Activated CD4-positive, CD25-positive, alpha-beta regulatory T cell treated with anti-CD3 and anti-CD28 coated beads, Interleukin-2, amount 50 U/mL, for 16 hours (primary cell): ENCODE data around the gene MLN.

Experiments
- DNase-seq: peaks from one replicate; pipeline ENCODE4 v3.0.0-alpha.2; 2020; ENCODE audit warnings: low read depth, low spot score

Gene MLN

GRCh38 chr6:33813990-33814985, 10.5 kb upstream of the MLN start:
- no peak for DNase-seq

- no peak for DNase-seq
These were observed 9.6 kb upstream of the MLN start for GRCh38 chr6:33813246-33813904.

GRCh38 chr6:33812669-33813068, 8.9 kb upstream of the MLN start:
- DNase-seq = no peak

GRCh38 chr6:33809594-33809993, 5.8 kb upstream of the MLN start:
- DNase-seq = no peak

- no peak for DNase-seq
These were observed 4.9 kb upstream of the MLN start for GRCh38 chr6:33808641-33809180.

- no peak for DNase-seq
These were observed 3.8 kb upstream of the MLN start for GRCh38 chr6:33807606-33808005.

GRCh38 chr6:33806841-33807240, 3.0 kb upstream of the MLN start:
- no peak for DNase-seq

- DNase-seq = no peak
These were observed 1.4 kb downstream of the MLN start for GRCh38 chr6:33802186-33802958.

GRCh38 chr6:33801611-33802010, 2.2 kb downstream of the MLN start:
- no peak for DNase-seq

GRCh38 chr6:33800248-33800969, 3.4 kb downstream of the MLN start:
- DNase-seq = no peak

- no peak for DNase-seq
These were observed 4.2 kb downstream of the MLN start for GRCh38 chr6:33799454-33800113.

GRCh38 chr6:33798343-33798848, 5.4 kb downstream of the MLN start:
- no peak for DNase-seq

- DNase-seq = no peak
These were observed 6.0 kb downstream of the MLN start for GRCh38 chr6:33797626-33798342.

GRCh38 chr6:33794910-33795623, 8.7 kb downstream of the MLN start:
- no peak for DNase-seq

GRCh38 chr6:33792981-33793380, 10.8 kb downstream of the MLN start:
- DNase-seq = no peak

- no peak for DNase-seq
These were observed 12.2 kb downstream of the MLN start for GRCh38 chr6:33791620-33792019.

GRCh38 chr6:33790910-33791309, 12.9 kb downstream of the MLN start:
- no peak for DNase-seq

GRCh38 chr6:33790379-33790778, 13.4 kb downstream of the MLN start:
- no peak for DNase-seq

- no peak for DNase-seq
These were observed 14.3 kb downstream of the MLN start for GRCh38 chr6:33789550-33789895.
